ENCODE measurements around the gene MAST4.

The MAST4 gene

DNA sequence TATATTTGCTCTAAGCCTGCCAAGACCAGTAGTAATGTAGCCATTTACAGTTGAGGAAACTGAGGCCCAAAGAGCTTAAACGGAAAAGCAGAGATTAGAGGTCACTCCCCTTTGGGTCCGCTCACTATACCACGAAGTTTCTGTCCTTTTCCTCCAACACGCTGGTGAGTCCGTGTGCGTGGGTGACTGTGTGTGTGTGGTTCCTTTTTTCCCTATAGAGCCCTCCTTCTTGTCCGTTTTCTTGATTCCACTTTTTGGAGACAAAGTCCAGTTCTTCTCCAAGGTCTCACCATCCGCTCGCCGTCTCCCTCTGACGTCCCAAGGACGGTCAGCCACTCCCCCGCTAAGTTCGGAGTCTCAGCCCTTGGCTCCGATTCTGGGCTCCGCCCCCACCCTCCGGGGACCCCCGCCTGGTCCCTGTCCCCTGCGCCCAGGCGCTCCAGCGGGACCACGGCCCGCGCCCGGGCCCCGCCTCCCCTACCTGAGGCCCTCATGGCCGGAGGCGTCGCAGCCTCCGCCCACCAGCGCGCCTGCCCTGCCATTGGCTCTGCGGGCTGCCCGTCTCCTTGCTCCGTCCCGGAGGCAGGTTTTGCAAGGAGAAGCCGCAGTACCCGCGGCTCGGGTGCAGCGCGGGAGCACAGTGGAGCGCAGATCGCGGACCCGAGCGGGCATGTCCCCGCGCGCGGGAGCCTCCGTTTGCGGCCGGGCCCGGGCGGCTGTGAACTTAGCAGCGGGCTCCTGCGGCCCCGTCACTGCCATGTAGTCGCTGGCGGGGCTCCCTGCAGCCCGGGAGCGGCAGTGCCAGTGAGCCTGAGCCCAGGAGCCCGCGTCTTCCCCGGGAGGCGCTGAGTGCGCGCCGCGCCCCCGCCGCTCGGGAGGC, at the start of gene MAST4:
MAST4 (plus strand) TSS at position 638 of the 880 bp plus-strand sequence. CDS start 263 bp downstream, outside the sequence.
- DNase-seq: peak; percentile 98

DNA sequence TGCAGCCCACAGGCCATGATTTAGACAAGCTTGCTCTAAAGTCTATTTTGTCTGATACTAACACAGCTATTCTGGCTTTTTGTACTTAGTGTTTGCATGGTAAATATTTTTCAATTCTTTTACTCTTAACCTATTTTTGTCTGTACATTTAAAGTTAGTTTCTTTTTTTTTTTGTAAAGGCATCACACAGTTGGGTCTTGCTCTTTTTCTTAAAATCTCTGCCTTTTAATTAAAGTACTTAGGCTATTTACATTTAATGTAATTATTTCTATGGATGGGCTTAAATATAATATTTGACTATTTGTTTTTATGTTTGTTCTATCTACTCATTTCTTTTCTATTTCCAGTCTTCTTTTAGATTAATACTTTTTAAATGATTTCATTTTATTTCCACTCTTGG, 49.7 kb upstream of the MAST4 start:
- DNase-seq: no peak

DNA sequence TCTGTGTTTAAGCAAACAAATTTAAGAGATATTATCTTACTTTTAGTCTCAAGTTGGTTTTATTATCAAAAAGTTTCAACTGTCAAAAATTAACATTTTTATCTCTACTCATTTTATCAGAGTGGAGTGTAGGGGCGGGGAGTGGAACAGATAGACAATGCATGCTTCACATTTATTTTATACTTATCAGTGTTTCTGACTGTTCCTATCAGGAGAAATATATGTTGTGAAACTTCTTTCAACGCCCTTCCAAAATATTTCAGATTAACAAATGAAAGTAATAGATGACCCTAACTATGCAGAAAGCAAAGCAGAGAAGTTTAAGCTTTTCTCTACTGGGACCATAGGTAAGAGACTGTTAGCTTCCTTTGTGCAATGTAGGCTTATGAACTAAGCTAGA, 44.9 kb upstream of the MAST4 start:
- no peak for DNase-seq

DNA sequence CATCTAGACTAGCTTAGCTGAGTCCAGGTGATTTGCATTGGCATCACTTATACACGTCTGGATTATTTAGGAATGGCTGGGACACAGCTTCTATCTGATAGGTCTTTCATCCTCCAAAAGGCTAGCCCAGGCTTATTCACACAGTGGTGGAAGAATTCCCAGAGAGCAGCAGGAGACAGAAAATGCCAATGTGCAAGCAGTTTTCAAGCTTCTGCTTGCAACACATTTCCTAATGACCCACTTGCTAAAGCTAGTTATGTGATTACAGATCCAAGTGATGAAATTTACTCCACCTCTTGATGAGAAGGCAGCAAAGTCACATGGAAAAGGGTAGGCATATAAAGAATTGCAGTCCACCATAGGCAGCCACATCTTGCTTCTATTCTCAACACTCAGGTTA, 44.2 kb upstream of the MAST4 start:
- DNase-seq: no peak

DNA sequence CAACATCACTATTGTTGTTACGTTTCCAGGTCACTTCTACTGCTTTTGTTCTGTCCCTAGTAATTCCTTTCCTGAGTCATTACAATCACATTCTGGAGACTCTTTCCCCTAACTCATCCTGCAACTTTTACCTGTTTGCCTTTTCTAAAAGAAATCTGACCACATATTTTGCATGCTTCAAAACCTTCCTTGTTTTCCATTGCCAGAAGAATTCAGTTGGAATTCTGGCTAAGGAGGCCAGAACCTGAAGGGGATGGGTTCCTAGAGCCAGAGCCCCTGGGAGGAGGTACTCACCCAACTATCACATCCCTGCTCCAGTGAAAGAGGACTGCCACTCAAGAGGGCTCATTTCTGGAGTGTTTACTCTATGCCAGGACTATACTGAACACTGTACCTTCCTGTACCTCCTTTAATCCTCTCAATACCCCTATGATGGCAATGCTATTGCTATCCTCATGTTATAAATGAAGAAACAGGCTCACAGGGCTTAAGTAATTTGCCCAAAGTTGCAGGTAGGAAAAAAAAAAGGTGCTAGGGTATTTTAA, 42.8 kb upstream of the MAST4 start:
- DNase-seq: no peak

DNA sequence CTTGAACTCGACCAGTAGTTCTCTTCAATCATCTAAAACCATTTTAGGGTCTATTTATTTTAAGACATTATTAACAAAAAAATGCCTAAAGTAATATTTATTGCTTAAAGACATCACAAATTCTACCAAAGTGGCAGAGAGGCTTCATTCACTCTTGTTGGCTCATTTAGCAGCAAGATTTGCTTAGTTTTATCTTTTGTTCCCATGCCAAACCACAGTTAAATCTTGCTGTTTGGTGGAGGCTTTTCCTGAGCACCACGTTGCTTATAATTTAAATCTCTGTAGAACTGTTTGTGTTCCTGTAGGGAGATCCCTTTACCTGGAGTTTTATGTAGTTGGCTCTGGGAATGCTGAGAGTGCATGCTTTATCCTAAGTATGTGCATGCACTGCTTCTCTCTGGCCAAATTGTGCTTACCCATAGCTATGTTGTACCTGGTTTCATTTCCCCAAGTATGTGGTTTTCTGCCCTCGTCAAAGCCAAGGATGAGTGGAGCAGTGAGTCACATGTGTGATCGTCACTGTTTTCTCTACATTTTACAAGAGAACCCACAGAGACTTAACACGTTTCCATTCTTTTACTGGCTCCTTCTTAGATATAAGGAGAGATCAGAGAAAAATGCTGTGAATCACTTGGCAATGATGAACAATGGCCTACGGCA, 42.1 kb upstream of the MAST4 start:
- no peak for DNase-seq

DNA sequence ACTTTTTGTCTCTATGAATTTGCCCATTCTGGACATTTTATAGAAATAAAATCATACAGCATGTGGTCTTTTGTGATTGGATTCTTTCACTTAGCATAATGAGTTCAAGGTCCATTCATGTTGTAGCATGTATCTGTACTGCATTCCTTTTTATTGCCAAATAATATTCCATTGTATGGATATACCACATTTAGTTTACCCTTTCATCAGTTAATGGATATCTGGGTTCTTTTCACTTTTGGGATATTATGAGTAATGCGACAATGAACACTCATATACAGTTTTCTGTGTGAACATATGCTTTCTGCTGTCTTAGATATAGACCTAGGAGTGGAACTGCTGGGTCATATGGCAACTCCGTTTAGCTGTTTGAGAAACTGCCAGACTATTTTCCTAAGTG, 41.3 kb upstream of the MAST4 start:
- DNase-seq: no peak

DNA sequence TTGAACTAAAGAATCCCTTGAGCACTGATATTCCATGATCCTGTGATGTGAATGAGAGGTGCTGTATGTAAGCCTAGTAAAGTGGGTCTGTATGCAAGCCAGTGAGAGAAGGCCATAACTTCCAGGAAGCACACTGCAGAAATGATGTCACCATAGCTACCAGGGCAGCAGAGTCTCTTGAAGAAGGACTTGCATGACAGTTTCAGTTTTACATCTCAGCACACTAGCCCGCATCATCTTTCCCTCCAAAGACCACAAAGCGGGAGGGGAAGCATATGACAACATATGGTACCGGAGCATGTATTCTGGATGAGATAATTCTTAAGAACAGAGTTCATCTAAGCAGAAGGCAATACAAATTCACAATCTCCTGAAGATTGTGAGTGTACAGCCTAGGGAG, 37.6 kb upstream of the MAST4 start:
- DNase-seq: no peak

DNA sequence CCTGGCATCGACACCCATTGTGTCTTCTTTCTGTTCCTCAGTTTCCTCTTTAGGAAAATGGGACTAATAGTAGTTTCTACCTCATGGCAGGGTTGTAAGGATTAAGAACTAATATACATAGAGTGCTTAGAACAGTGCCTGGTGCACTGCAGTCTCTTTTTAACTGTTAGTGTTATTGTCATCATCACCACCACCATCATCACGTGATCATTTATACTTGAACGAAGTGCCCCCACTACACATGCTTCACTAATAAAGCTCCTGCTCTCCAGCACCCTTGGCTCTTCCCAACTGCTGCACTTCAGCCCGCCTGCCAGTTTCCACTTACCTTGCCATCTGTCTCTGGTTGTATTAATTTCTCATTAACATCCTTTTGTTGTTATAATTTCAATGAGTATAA, 35.8 kb upstream of the MAST4 start:
- DNase-seq: no peak

DNA sequence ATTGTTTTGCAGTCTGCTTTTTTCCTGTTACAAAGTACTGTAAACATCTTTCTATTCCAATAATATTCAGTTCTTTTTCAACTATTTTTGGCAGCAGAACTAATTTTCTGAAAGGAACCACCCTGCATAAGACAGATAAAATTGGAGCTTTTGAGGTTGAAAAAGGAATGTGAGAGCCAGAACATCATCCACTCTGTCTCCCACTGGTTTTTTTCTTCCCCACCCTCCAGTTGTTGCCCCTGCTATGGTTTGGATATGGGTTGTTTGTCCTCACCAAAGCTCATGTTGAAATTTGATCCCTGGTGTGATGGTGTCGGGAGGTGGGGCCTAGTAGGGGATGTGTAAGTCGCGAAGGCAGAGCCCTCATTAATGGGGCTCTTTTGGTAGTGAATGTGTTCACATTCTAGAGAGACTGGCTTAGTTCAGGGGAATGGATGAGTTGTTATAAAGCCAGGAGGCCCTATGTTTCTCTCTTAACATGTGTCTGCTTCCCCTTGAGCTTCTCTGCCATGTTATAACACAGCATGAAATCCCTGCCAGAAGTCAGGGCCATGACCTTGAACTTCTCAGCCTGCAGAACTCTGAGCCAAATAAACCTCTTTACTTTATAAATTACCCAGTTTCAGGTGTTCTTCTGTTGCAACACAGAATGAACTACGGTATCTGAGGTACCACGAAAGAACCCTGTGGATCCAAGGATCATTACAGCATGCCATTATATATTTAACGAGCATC, 34.8 kb upstream of the MAST4 start:
- DNase-seq: no peak

DNA sequence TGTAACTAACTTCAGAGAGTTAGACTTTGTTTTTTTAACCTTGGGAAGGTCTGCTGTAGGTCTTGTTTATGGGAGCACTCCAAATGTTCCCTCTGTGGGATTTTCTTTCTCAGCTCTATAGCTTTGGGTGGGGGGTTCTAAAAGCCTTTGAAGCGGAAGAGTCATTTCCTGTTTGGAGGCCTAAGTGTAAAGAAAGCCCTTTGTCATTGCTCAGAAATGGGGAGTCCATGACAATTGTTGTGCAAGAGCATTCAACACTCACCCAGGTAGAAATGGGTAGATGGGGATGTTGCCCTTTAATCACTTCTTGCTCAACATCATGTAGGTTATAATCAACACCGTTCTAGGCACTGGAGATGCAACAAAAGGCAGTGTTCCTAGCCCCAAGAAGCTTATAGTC, 30.3 kb upstream of the MAST4 start:
- no peak for DNase-seq

DNA sequence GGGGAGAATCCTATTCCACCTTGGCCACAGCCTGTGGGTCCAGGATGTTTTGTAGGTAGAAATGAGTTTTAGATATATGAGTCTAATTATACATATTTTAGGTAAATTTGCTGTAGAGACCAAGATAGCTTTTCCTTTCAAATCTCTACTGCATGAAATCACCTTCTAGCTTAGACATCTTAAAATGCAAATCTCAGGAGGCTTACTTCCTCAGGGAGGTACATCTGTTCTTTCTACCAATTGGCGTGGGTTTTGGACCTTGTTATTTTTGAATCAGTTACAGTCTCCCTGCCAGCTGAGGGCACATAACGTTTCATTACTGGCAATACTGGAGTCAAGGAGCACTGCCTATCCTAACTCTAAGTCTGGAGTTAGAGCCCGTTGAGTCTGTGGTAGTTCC, 28.7 kb upstream of the MAST4 start:
- DNase-seq: no peak

DNA sequence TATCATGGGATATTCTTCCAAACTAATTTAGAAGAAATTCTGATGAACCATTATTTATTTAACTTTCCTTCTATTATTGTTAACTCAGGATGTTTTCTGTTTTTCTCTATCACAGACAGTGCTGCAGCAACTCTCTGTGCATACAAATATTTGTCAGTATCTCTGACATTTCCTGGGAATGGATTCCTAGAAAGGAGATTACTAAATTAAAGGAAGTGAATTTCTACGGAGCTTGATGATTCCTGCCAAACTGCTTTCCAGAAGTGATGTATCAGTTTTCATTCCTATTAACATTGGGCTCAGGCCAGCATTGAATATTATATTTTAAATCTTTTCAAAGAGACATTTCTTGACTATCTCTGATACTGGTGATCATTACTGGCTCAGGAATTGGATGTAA, 26.0 kb upstream of the MAST4 start:
- no peak for DNase-seq

DNA sequence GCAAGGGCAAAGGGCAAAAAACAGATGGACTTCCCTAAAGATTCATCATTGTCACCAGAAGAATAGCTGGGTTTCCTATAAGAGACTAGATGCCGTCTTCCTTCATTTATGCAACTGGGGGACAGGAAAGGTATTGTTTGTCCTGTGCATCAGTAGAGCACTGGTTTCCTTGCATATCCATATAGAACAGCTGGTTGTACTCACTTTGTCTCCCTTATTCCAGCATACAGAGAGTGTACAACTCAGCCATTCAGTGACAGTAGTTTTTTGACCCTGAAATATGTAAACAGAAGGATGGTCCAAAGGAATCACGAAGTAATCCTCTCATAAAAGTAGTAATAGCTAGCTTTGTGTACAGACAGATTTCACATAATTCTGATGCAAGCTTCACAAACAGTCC, 22.5 kb upstream of the MAST4 start:
- DNase-seq: peak; percentile 10

DNA sequence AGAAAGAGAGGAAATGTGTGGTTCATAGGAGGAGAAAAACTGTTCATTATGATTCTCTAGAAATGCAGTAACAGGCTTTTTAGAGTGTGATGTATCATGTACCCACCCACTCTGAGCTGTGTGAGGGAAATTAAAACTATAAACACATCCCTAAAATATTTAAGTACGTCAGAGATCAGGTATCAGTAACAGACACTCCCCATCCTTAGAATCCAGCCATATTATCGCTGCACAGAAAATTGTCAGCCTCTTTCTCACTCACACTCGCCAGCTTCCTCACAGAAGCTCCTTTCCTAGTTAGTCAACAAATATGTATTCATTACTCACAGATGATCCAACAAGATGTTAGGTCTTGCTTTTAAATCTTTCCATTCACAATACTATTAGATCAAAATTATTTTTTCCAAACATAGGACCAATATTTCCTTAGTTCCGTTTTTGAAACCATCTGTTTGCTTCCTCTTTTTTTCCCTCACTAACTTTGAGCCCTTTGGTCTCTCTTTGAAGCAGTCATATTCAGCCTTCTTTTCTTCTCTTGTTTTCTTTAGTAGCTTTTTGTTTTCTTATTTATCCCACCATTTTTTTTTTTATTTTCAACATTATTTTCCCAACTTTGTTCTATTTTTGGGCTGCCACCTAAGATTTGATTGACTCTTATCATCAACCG, 13.6 kb upstream of the MAST4 start:
- DNase-seq: peak; percentile 25

DNA sequence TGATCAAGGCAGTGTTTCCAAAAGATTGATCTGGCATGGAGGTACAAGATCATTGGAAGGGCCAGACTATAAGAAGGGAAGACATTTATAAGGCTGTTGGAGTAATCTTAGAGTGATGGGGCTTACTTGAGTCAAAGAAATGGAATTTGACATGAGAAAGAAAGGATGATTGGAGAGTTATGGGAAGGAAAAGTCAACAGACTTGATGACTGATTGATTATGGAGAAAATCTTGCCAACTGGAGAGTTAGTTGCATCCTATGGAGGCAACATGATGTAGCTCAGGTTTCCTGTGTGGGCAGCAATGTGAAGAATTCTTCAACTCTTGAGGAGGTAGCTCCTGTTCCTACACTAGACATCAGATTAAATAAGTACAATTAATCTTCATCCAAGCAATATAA, 10.9 kb upstream of the MAST4 start:
- DNase-seq: no peak

DNA sequence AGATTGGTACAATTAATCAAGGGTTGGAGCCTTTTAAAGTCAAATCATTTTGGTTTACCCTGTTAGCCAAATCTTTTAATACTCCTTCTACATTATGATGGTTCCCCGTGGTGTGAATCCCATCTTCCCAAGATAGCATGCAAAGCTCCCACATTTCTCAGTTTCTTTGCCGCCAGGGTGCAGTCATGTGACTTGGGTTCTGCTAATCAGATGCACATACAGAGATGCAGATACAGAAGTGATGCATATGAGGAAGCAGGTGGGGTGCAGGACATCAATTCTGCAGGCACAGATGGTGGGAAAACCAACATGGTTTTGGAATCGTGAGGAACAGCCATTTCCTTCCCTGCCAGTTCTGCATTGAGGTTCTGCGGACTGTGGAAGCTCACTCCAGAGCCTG, 8.4 kb upstream of the MAST4 start:
- no peak for DNase-seq

DNA sequence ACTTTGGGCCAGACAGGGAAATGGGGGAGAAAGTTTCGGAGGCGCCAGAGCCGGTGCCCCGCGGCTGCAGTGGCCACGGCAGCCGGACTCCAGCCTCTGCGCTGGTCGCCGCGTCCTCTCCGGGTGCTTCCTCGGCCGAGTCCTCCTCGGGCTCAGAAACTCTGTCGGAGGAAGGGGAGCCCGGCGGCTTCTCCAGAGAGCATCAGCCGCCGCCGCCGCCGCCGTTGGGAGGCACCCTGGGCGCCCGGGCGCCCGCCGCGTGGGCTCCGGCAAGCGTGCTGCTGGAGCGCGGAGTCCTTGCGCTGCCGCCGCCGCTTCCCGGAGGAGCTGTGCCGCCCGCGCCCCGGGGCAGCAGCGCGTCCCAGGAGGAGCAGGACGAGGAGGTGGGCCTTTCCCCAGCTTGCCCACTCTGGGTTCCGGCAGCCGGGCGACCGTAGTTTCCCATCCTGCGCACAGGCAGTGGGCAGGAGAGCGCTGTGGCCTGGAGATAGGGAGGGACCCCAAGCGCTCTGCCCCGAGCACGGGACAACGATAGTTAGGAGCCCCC, 516 bp downstream of the MAST4 start:
- peak; percentile 82 for DNase-seq

DNA sequence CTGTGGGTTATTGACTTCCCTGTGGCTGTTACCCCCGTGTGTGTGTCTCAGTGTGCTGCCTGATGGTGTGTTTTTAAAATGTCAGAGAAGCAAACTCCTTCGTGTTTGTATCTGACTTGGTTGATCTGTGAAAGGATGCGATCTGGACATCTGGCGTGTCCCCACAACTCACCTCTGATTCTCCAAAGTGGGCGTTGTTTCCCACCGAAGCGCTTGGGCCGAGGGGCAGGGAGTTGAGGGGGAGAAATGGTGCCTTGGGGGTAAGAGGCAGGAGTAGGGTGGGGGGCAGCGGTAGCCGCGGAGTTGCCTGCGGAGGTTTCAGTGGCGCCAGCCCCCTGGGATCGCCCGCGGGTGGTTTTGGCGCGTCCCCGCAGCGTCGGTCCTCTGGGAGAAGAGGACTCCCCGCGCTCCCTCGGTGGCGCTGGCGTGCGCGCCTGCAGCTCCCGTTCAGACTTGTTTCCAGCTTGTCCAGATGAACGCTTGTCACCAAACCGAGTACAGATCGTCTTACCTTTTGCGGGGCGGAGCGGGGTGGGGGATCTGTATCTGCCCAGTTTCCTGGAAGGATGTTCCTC, 1.1 kb downstream of the MAST4 start:
- DNase-seq: peak; percentile 92

DNA sequence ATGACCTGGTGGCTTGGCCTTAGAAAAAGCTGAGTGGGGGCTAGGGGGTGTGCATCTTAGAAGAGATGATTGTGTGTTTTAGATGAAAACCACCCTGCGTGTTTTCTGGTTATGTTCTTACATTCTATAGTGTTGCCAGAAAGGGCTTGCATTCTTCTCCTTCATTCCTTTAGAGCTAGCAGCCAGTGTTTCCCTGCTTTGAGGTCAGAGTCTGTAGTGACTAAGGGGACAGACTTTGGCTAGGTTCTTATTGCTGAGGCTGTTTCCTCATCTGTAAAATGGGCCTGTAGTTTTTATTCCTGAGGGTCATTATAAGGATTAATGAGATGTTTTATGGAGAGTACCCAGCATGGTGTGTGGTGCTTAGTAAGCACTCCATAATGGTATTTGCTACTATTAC, 6.4 kb downstream of the MAST4 start:
- no peak for DNase-seq

DNA sequence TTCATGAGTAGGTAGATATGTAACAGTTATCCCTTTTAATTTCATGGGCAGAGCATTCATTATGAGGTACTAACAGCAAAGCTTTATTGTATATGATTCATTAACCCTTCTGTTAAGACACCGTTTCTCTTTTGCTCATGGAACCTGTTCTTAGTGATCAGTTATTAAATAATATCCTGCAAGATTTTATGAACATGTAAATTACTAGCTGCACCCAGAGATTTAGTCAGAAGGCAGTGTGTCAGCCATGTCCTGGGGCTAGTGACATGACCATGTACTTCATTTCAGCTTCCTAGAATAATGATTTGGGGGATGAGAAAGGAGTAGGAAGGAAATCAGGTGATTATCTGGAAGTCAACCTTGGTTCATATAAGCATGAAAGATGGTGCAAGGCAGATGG, 7.0 kb downstream of the MAST4 start:
- no peak for DNase-seq

DNA sequence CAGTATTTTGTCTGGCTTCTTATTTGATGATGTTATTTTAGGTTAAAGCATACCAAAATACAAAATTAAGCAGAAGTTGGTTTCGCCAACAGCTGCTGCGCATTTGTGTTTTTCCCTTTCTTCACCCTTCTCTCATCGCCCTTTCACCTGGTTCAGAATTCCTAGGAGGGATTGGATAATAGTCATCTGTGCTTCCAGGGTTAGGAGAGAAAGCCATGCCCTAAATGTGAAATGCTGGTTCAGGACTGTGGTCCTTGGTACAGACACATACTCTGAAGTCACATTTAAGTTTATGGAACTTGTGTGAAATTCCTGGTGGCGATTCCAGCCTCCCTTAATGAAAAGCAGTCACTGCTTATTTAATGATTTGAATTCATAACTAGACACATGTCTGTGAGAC, 7.7 kb downstream of the MAST4 start:
- no peak for DNase-seq
